NT2/D1 (cell line): Measurements from ENCODE around the gene RDM1.

Experiments used
- DNase-seq: peaks from one replicate; pipeline ENCODE4 v3.0.0-alpha.2; 2011; ENCODE audit warnings: low read depth, low spot score
- H3K27me3 ChIP-seq: 2 replicates; pipeline ENCODE4 v1.6.0; 2011; ENCODE audit warnings: mild to moderate bottlenecking; ENCODE audit not compliant: insufficient read length, insufficient read depth
- H3K36me3 ChIP-seq: 2 replicates; pipeline ENCODE4 v1.6.1; 2011; ENCODE audit warnings: mild to moderate bottlenecking, low read length, mixed read lengths; ENCODE audit not compliant: insufficient read depth, insufficient read length
- H3K4me1 ChIP-seq: 2 replicates; pipeline ENCODE4 v1.5.1; 2011; ENCODE audit not compliant: insufficient read depth, insufficient read length
- H3K4me3 ChIP-seq: 2 replicates; pipeline ENCODE4 v1.5.1; 2011; ENCODE audit warnings: low read depth; ENCODE audit not compliant: insufficient read length
- H3K9ac ChIP-seq: 2 replicates; pipeline ENCODE4 v1.6.0; 2011; ENCODE audit warnings: low read depth; ENCODE audit not compliant: insufficient read length
- H3K9me3 ChIP-seq: 2 replicates; pipeline ENCODE4 v1.5.1; 2011; ENCODE audit warnings: mild to moderate bottlenecking, low read length; ENCODE audit not compliant: insufficient read depth
- SUZ12 ChIP-seq: IDR thresholded peaks from 2 replicates; pipeline ENCODE4 v1.6.1; 2011; ENCODE audit not compliant: insufficient read length, insufficient read depth; ENCODE audit errors: extremely low read depth
- YY1 ChIP-seq: IDR thresholded peaks from 2 replicates; pipeline ENCODE4 v1.6.1; 2011; ENCODE audit not compliant: insufficient read length, insufficient read depth
- ZNF274 ChIP-seq: IDR thresholded peaks from 2 replicates; pipeline ENCODE4 v1.6.1; 2011; ENCODE audit warnings: mild to moderate bottlenecking, low read depth, low read length

Gene RDM1

DNA sequence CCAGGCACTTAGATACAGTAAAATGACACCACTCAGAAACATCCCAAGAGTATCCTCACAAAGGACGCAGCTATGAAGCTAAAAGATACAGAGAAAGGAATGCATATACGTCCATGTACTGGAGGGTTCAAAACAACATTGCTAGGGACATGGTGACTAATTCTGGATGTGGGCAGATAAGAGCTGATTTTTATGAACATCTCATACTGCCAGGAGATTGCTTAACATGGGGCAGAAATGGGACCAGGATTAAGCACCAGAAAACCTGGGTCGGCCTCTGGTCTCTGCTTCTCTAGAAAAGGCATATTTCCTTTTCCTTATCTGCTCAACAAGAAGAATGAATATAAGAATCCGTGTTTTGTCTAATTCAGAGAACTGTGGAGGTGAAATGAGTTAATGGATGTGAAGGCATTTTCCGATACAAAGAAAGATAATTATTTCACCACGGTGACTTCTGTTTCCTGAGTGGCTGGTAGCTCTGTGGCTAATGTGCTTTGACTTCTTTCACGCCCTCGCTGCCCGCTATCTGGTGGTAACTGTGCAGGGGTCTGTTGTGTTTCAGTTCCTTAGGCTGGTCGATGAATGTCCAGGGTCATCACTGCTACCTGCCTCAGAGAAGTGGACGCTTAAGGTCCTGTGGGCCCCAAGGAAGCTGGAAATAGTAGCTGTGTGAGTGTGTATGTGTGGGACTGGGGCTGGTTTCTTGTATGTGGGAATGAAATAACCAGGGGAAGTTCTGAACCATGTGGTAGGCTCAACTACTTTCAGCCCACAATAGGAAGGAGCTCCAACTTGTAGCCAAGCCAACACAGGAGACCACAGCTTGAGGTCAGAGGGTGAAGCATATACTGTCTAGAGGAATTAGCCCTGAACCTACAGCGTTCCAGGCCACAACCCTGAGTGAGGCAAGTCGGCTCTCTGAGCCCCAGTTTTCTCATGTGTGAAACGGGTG lies 34.7 kb downstream of the RDM1 start:
- no peaks in the 10 kb centered on the region for H3K4me1 ChIP-seq
- H3K36me3 ChIP-seq = no peaks in the 10 kb centered on the region
- H3K9me3 ChIP-seq = no peaks in the 10 kb centered on the region
- no peak overlapping the region for H3K9ac ChIP-seq
- TF ChIP-seq YY1 (no peak), SUZ12 (no peak), ZNF274 (no peak)
- DNase-seq = no peak
- H3K27me3 ChIP-seq = no peaks in the 10 kb centered on the region
- no peak overlapping the region for H3K4me3 ChIP-seq

DNA sequence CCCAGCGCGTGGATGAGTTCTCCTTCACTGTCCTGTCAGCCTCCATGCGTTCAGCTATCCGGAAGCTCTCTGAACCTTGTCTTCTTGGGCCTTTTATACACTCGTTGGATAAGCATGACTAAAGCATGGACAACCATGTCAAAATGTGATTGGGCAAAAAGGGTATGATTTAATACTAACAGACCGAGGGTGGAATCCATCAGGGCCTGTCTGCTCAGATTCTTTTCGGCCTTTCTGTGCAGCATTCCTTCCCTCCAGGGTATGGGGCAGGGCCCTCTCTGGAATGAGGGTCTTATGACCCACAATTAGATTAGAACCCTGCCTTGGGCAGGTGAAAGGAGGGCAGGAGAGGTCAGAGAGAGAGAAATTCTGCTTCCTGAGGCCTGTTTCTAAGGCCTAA lies 36.4 kb downstream of the RDM1 start:
- Histone ChIP-seq H3K4me1 (no peaks in the 10 kb centered on the region), H3K9me3 (no peaks in the 10 kb centered on the region), H3K36me3 (no peaks in the 10 kb centered on the region), H3K27me3 (no peaks in the 10 kb centered on the region), H3K9ac (no peak overlapping the region), H3K4me3 (no peak overlapping the region)
- TF ChIP-seq YY1 (no peak), ZNF274 (no peak), SUZ12 (no peak)
- no peak for DNase-seq

- Histone ChIP-seq H3K36me3 (no peaks in the 10 kb centered on the region), H3K4me1 (no peaks in the 10 kb centered on the region), H3K4me3 (no peak overlapping the region), H3K9me3 (no peaks in the 10 kb centered on the region), H3K27me3 (no peaks in the 10 kb centered on the region), H3K9ac (no peak overlapping the region)
- no peak for TF ChIP-seq SUZ12
- DNase-seq = no peak
Measured at GRCh38 chr17:35893751-35894150, 36.8 kb downstream of the RDM1 start.

GRCh38 chr17:35892091-35893035 lies 38.2 kb downstream of the RDM1 start:
- no peak for DNase-seq
- TF ChIP-seq ZNF274 (no peak), SUZ12 (no peak), YY1 (no peak)
- no peaks in the 10 kb centered on the region for H3K36me3 ChIP-seq
- H3K27me3 ChIP-seq = no peaks in the 10 kb centered on the region
- no peak overlapping the region for H3K9ac ChIP-seq
- no peak overlapping the region for H3K4me3 ChIP-seq
- H3K4me1 ChIP-seq = no peaks in the 10 kb centered on the region
- no peaks in the 10 kb centered on the region for H3K9me3 ChIP-seq

GRCh38 chr17:35891269-35891668 lies 39.3 kb downstream of the RDM1 start:
- H3K9me3 ChIP-seq = no peaks in the 10 kb centered on the region
- DNase-seq = no peak

DNA sequence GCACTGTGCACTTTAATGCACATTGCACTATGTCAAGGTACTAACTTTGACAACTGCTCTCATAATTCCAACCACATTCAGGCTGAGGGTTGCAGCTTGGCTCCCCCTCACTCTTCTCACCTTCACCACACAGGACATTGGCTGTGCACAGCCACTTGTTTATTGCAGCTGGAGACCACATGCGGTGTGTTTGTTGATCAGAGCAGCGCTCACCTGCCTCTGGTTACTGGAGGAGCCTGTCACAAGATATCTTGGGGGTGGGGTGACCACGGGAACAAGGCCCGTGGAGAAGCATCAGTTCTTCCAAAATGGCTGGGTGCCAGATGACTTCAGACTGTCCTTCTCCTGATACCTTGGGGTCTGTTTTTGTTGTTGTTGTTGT lies 39.8 kb downstream of the RDM1 start:
- TF ChIP-seq YY1 (no peak), ZNF274 (no peak), SUZ12 (no peak)
- no peak for DNase-seq
- no peaks in the 10 kb centered on the region for H3K27me3 ChIP-seq
- H3K36me3 ChIP-seq = no peaks in the 10 kb centered on the region
- H3K9ac ChIP-seq = no peak overlapping the region
- no peaks in the 10 kb centered on the region for H3K9me3 ChIP-seq
- no peak overlapping the region for H3K4me3 ChIP-seq
- no peaks in the 10 kb centered on the region for H3K4me1 ChIP-seq

More at GRCh38 chr17:35891269-35891668, 39.3 kb downstream of the RDM1 start:
- Histone ChIP-seq H3K36me3 (no peaks in the 10 kb centered on the region), H3K27me3 (no peaks in the 10 kb centered on the region), H3K4me1 (no peaks in the 10 kb centered on the region), H3K9ac (no peak overlapping the region), H3K4me3 (no peak overlapping the region)
- TF ChIP-seq ZNF274 (no peak), YY1 (no peak), SUZ12 (no peak)

- Histone ChIP-seq H3K27me3 (no peaks in the 10 kb centered on the region), H3K4me3 (no peak overlapping the region), H3K9me3 (no peaks in the 10 kb centered on the region), H3K4me1 (no peaks in the 10 kb centered on the region), H3K9ac (no peak overlapping the region), H3K36me3 (no peaks in the 10 kb centered on the region)
- no peak for DNase-seq
- TF ChIP-seq YY1 (no peak), ZNF274 (no peak), SUZ12 (no peak)
Measured at GRCh38 chr17:35889818-35890773, 40.5 kb downstream of the RDM1 start.
